A673 (cell line): ENCODE results near the gene FRAS1. TPM values are rescaled to one million over a fixed set of nuclear protein-coding genes. Genes with fewer than 3 reads are reported as not detected.
"Not testable (repeated sequence)": the region's sequence is repeated elsewhere in the genome, so short reads cannot be mapped to it uniquely, and the experiment has no call there.

Experiments
- BruUV-seq: library from RNA; stranded (reverse); fragments of 400-500 nt; replicated peaks from 2 replicates; lab custom pipeline; 2021; lab: Mats Ljungman, UMichigan
- CTCF ChIA-PET: fragments of 300-600 bp; sonication (Branson Sonifier 250); formaldehyde crosslinking; loops from one replicate; lab custom pipeline; 2022; ENCODE audit warnings: antibody characterized with exemption; lab: Charles Lee
- POLR2A ChIA-PET: fragments of 300-600 bp; sonication (Branson Sonifier 250); formaldehyde crosslinking; loops from one replicate; lab custom pipeline; 2022; ENCODE audit warnings: antibody characterized with exemption; ENCODE audit not compliant: low non-redundant PET; lab: Charles Lee
- DNase-seq: peaks from one replicate; pipeline ENCODE4 v3.0.0-alpha.2; 2015; ENCODE audit warnings: low spot score
- H3K27ac ChIP-seq: fragments of 200-600 bp; sonication (generic); 2 replicates; pipeline ENCODE4 v1.5.1; 2016; ENCODE audit warnings: mixed run types, low read depth, mild to moderate bottlenecking, mixed read lengths, antibody characterized with exemption, low read length; ENCODE audit not compliant: poor library complexity, severe bottlenecking
- H3K27me3 ChIP-seq: fragments of 200-600 bp; sonication (generic); replicated peaks from 2 replicates; pipeline ENCODE4 v1.6.1; 2017; ENCODE audit warnings: mixed run types, low read depth, mild to moderate bottlenecking, mixed read lengths, antibody characterized with exemption, low read length; ENCODE audit not compliant: insufficient read depth, poor library complexity
- H3K36me3 ChIP-seq: fragments of 200-600 bp; sonication (generic); 2 replicates; pipeline ENCODE4 v1.6.1; 2016; ENCODE audit warnings: mixed run types, mild to moderate bottlenecking, mixed read lengths, antibody characterized with exemption, low read length; ENCODE audit not compliant: insufficient read depth, poor library complexity, severe bottlenecking
- H3K4me1 ChIP-seq: fragments of 200-600 bp; sonication (generic); 2 replicates; pipeline ENCODE4 v1.6.1; 2017; ENCODE audit warnings: mixed run types, mild to moderate bottlenecking, mixed read lengths, antibody characterized with exemption, low read length; ENCODE audit not compliant: insufficient read depth, poor library complexity, severe bottlenecking
- H3K4me3 ChIP-seq: fragments of 200-600 bp; sonication (generic); 2 replicates; pipeline ENCODE4 v1.5.1; 2016; ENCODE audit warnings: low read depth, mixed run types, mild to moderate bottlenecking, mixed read lengths, low read length; ENCODE audit not compliant: poor library complexity, severe bottlenecking
- H3K9me3 ChIP-seq: fragments of 200-600 bp; sonication (generic); 2 replicates; pipeline ENCODE4 v1.6.1; 2016; ENCODE audit warnings: mixed run types, low read depth, mild to moderate bottlenecking, mixed read lengths, antibody characterized with exemption, low read length; ENCODE audit not compliant: poor library complexity, severe bottlenecking
- CTCF ChIP-seq: fragments of 300-800, 200-600 bp; sonication (generic); conservative IDR thresholded peaks from 2 replicates; pipeline ENCODE4 v1.5.1; 2017; ENCODE audit warnings: low read depth, mild to moderate bottlenecking, antibody characterized with exemption, low read length, moderate library complexity, mixed read lengths
- EZH2 ChIP-seq: fragments of 200-600 bp; sonication (generic); IDR thresholded peaks from 2 replicates; pipeline ENCODE4 v1.6.1; 2017; ENCODE audit warnings: borderline replicate concordance, low read depth, mild to moderate bottlenecking, mixed read lengths, antibody characterized with exemption, low read length; ENCODE audit not compliant: poor library complexity, severe bottlenecking
- intact Hi-C: fragments of 100-400 bp; cut with micrococcal nuclease; formaldehyde crosslinking; loops from one replicate; pipeline ENCODE4 v1.10.0; 2022; ENCODE audit not compliant: unreplicated experiment
- total RNA-seq: library from RNA; stranded (reverse); gene quantifications from 2 replicates; pipeline ENCODE4 v1.2.3, GENCODE V29; 2021

Gene FRAS1
- total RNA-seq, 1 experiment from 2014 or later, result 0.06 TPM

GRCh38 chr4:78299565-78299972 is 242.4 kb downstream of the FRAS1 start:
- ChIA-PET POLR2A (no interaction called here), CTCF (no interaction called here)
- intact Hi-C loops, result no loop called here
- TF ChIP-seq EZH2 (no peak), CTCF (no peak)
- H3K4me3 ChIP-seq, result no peak overlapping the region
- H3K27ac ChIP-seq, result no peak overlapping the region
- H3K27me3 ChIP-seq, result no peaks in the 10 kb centered on the region
- DNase-seq, result no peak
- H3K4me1 ChIP-seq, result no peaks in the 10 kb centered on the region
- H3K36me3 ChIP-seq, result no peaks in the 10 kb centered on the region
- H3K9me3 ChIP-seq, result no peaks in the 10 kb centered on the region
- no TSS peak for BruUV-seq

DNA sequence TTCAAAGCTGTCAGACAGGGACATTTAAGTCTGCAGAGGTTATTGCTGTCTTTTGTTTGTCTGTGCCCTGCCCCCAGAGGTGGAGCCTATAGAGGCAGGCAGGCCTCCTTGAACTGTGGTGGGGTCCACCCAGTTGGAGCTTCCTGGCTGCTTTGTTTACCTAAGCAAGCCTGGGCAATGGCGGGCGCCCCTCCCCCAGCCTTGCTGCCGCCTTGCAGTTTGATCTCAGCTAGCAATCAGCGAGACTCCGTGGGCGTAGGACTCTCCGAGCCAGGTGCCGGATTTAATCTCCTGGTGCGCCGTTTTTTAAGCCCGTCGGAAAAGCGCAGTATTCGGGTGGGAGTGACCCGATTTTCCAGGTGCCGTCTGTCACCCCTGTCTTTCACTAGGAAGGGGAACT is 250.1 kb downstream of the FRAS1 start:
- DNase-seq, POLR2A ChIA-PET, CTCF ChIA-PET: not testable (repeated sequence)

GRCh38 chr4:78308517-78308916 is 251.4 kb downstream of the FRAS1 start:
- Histone ChIP-seq H3K27ac (no peak overlapping the region), H3K36me3 (no peaks in the 10 kb centered on the region), H3K4me1 (no peaks in the 10 kb centered on the region), H3K9me3 (no peaks in the 10 kb centered on the region), H3K27me3 (no peaks in the 10 kb centered on the region), H3K4me3 (no peak overlapping the region)
- TF ChIP-seq EZH2 (no peak), CTCF (no peak)
- POLR2A ChIA-PET, result no interaction called here
- CTCF ChIA-PET, result no interaction called here
- no TSS peak for BruUV-seq
- intact Hi-C loops, result no loop called here
- DNase-seq, result no peak

More for the DNA sequence above, 250.1 kb downstream of the FRAS1 start:
- H3K4me3 ChIP-seq, H3K27ac ChIP-seq, BruUV-seq, H3K4me1 ChIP-seq, H3K9me3 ChIP-seq, intact Hi-C loops, H3K27me3 ChIP-seq, H3K36me3 ChIP-seq: not testable (repeated sequence)

DNA sequence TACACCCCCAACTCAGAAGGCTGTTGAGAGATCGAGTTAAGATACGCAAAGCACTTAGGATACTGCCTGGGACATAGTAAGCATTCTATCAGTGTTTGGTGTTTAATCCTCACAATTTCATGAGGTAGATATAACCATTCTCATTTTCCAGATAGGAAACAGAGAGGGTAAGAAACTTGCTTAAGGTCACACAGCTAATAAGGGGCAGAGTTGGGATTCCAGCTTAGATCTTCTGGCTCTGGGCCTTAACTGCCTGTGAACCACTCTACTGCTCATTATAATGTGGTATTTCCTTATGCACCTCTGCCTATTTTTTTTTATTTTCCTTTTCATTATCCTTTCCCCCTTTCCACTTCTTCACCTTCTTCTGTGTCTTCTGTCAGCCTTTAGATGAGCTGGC is 252.2 kb downstream of the FRAS1 start:
- no peak for TF ChIP-seq EZH2
- TF ChIP-seq CTCF, result no peak
- H3K4me3 ChIP-seq, result no peak overlapping the region
- ChIA-PET CTCF (no interaction called here), POLR2A (no interaction called here)
- no peak overlapping the region for H3K27ac ChIP-seq
- no peaks in the 10 kb centered on the region for H3K9me3 ChIP-seq
- no peak for DNase-seq
- intact Hi-C loops, result no loop called here
- H3K4me1 ChIP-seq, result no peaks in the 10 kb centered on the region
- H3K27me3 ChIP-seq, result no peaks in the 10 kb centered on the region
- BruUV-seq, result no TSS peak
- no peaks in the 10 kb centered on the region for H3K36me3 ChIP-seq
